ENCODE results near the gene MGAT4C.

- TF ChIP-seq CTCF (IDR thresholded peaks at IDR 0.05) (no peak), POLR2A (IDR thresholded peaks at IDR 0.05) (no peak)
Observed at GRCh38 chr12:86260183-86260582, 4.0 kb upstream of the MGAT4C start.
